ENCODE data around the gene ULK3.
A peak's percentile ranks its signal among the peaks of the same experiment; 100 is the strongest.

- TF ChIP-seq CTCF (IDR thresholded peaks at IDR 0.05): peak; percentile 61
- TF ChIP-seq EZH2 (IDR thresholded peaks at IDR 0.05; ENCODE audit: borderline replicate concordance, insufficient read depth, low read depth, low read length, poor library complexity, severe bottlenecking): no peak
Observed at GRCh38 chr15:74793135-74794028, 49.6 kb downstream of the ULK3 start.
